ENCODE measurements around the gene ADGRG3. TPM values are rescaled to one million over a fixed set of nuclear protein-coding genes. Genes with fewer than 3 reads are reported as not detected.

The ADGRG3 gene
- polyA plus RNA-seq, 3 donors = 0.08 to 0.16 TPM; not detected in 1

GRCh38 chr16:57692636-57693035, 24.5 kb downstream of the ADGRG3 start:
- DNase-seq (ENCODE audit: low read depth in 3 of 3, low spot score in 2 of 3) = no peak

GRCh38 chr16:57693550-57693949, 25.4 kb downstream of the ADGRG3 start:
- no peak for DNase-seq (ENCODE audit: low read depth in 3 of 3, low spot score in 2 of 3)

- DNase-seq (ENCODE audit: low read depth in 3 of 3, low spot score in 2 of 3) = no peak
These were observed 26.2 kb downstream of the ADGRG3 start for GRCh38 chr16:57694231-57694724.

- peak; percentile 36 to 68 (median 55) for DNase-seq (ENCODE audit: low read depth in 3 of 3, low spot score in 2 of 3)
These were observed 26.9 kb downstream of the ADGRG3 start, which contains the start of gene DRC7 for GRCh38 chr16:57694725-57695679. Gene DRC7 (plus strand): TSS chr16:57694806. CDS start chr16:57697950, 3,144 bp downstream.

- DNase-seq (ENCODE audit: low read depth in 3 of 3, low spot score in 2 of 3) = no peak
These were observed 27.6 kb downstream of the ADGRG3 start for GRCh38 chr16:57695680-57696069.

GRCh38 chr16:57696240-57696639, 28.1 kb downstream of the ADGRG3 start:
- no peak for DNase-seq (ENCODE audit: low read depth in 3 of 3, low spot score in 2 of 3)

GRCh38 chr16:57697896-57698537, 29.9 kb downstream of the ADGRG3 start:
- DNase-seq (ENCODE audit: low read depth in 3 of 3, low spot score in 2 of 3) = no peak

- DNase-seq (ENCODE audit: low read depth in 3 of 3, low spot score in 2 of 3) = no peak
These were observed 30.8 kb downstream of the ADGRG3 start for GRCh38 chr16:57698812-57699405.

- no peak for DNase-seq (ENCODE audit: low read depth in 3 of 3, low spot score in 2 of 3)
These were observed 31.4 kb downstream of the ADGRG3 start for GRCh38 chr16:57699481-57699880.

- DNase-seq (ENCODE audit: low read depth in 3 of 3, low spot score in 2 of 3) = no peak
These were observed 31.8 kb downstream of the ADGRG3 start for GRCh38 chr16:57699899-57700298.

- no peak for DNase-seq (ENCODE audit: low read depth in 3 of 3, low spot score in 2 of 3)
These were observed 32.9 kb downstream of the ADGRG3 start for GRCh38 chr16:57700781-57701551.

GRCh38 chr16:57701759-57702371, 33.8 kb downstream of the ADGRG3 start:
- DNase-seq (ENCODE audit: low read depth in 3 of 3, low spot score in 2 of 3) = no peak

- no peak for DNase-seq (ENCODE audit: low read depth in 3 of 3, low spot score in 2 of 3)
These were observed 35.4 kb downstream of the ADGRG3 start for GRCh38 chr16:57703416-57704010.

- no peak for DNase-seq (ENCODE audit: low read depth in 3 of 3, low spot score in 2 of 3)
These were observed 36.2 kb downstream of the ADGRG3 start for GRCh38 chr16:57704011-57704904.

GRCh38 chr16:57704905-57705852, 37.1 kb downstream of the ADGRG3 start:
- no peak for DNase-seq (ENCODE audit: low read depth in 3 of 3, low spot score in 2 of 3)

- no peak for DNase-seq (ENCODE audit: low read depth in 3 of 3, low spot score in 2 of 3)
These were observed 38.6 kb downstream of the ADGRG3 start for GRCh38 chr16:57706717-57707116.

GRCh38 chr16:57707331-57707730, 39.2 kb downstream of the ADGRG3 start:
- DNase-seq (ENCODE audit: low read depth in 3 of 3, low spot score in 2 of 3) = no peak
